GOT3 (cell line): Measurements from ENCODE around the gene GUSB.
"Not testable (repeated sequence)": the region's sequence is repeated elsewhere in the genome, so short reads cannot be mapped to it uniquely, and the experiment has no call there.

Source experiments
- DNase-seq: peaks from one replicate; lab custom pipeline; 2025; ENCODE audit warnings: mixed read lengths; lab: John Stamatoyannopoulos, UW

GUSB gene

DNA sequence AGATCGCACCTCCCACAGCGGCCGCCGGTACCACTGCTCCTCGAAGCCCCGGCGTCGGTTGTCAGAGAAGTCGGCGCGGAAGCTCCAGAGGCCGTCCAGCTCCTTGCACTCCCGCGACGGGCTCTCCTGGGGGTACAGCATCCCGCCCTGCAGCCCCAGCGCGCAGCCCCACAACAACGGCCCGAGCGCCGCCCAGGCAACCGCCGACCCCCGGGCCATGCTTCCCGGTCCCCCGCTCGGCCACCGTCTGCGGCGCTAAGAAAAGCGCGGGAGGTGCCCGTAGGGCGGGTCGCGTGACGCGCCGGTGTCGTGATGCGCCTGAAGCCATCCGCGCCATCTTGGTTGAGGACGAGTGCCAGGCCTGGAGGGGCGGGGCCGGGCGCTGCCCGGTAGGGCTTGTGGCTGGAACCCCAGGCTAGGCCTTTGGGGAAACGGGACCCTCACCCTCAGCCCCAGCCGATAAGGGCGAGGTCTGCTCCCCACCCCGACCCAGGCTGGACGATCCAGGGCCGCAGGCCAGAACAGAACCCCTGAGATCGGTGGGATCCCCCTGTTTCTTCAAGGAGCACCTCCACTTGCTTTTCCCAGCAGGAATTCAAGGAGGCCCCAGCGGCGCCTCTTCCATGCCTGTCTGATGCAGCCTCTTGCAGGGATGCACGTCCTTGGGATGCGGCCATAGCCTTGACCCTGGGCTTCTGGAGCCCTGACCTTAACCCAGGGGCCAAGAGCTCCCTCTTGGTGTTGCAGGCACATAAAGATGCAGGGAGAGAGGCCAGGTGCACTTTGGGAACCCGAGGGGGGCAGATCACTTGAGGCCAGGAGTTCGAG is at the start of gene GUSB:
TSS of gene GUSB (minus strand) at position 249 of the 828 bp plus-strand sequence. CDS start at position 219, 30 bp downstream.
- peak; percentile 63 for DNase-seq

DNA sequence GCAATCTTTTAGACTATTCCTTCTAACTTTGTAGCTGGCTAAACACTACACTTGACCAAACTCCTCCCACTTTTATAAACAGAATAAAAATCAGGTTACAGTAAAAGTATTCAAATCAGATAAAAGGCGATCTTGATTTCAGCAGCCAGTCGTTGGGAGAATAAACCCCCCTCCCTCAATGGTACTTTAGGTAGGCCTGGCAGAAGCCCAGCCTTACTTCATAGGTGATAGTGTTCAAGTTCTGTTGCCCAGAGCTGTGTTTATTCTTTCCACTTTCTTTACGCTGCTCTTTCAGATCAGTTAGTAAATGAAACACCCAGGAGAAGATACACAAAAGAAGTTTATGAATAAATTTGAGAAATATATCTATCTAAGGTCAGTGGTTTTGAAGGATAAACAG is 46.3 kb upstream of the GUSB start:
- not testable (repeated sequence) for DNase-seq

DNA sequence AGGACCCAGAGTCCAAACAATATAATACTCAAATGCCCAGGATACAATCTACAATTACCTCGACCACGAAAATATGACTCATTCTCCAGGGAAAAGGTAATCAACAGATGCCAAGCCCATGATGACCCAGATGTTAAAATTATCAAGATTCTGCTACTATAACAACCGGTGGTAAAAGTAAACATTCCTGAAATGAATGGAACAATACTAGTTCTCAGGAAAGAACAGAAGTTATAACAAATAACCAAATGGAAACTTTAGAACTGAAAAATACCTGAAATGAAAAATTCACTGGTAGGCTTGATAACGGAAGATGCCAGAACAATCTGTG is 34.1 kb upstream of the GUSB start:
- no peak for DNase-seq

DNA sequence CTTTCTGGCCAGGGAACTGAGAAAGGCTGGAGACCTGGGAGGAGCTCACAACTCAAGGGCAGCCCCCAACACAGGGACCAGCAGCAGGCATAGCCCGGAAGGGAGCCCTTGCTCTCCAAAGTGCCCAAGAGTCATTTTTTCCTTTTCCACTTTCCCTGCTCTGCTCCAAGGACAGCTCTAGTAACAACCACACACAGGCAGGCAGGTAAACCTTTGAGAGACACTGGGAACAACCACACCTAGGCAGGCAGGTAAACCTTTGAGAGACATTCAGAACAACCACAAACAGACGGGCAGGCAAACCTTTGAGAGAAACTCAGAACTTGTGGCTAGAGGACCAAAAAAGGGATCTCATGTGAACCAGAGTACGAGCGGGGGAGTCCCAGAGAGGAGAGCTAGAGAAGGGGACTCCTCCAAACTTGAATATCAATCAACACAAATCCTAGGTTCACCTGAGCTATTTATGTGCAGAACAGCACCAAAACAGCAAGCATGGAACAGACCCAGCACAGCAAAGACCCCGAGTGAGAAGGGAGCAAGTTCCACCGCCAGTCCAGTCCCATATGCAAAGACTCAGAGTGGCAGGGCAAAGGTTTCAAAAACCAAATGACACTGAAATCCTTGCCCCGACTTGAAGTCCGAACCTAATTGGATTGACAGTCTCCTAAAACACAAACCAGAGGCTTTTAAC is 33.6 kb upstream of the GUSB start:
- no peak for DNase-seq

DNA sequence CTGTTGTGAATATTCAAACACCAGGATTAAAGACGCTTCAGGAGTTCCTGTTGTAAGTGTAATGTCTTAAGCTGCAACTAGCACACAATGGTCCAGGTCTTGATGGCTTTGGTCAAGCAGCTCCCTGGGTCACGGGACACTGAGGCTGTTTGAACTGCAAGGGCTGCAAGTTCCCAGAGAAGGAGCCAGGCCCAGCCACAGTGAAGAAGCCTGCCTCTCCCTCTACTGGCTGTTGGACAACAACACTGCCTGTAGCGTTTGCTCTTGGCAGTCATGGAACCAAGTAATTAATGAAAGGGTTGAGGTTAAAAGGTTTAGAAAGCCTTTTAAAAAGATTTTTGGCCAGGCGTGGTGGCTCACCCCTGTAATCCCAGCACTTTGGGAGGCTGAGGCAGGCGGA is 31.9 kb upstream of the GUSB start:
- DNase-seq: no peak

DNA sequence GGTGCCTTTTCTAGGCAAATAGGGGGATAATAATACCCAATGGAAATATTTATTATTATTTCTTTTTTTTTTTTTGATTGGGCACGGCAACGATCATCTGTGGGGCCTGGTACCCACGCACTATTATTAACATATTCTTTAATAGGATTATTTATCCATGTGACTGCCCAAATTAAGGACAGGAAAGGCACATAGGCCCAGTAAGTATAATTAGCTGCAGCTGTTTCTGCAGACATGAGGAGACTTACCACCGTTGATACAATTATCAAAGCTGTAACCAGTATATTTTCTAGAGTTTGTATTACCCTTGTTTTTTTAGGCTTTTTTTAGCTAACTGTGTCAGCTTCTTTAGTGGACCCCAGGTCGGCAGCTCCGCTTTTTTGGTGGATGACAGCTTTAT is 25.2 kb upstream of the GUSB start:
- no peak for DNase-seq

DNA sequence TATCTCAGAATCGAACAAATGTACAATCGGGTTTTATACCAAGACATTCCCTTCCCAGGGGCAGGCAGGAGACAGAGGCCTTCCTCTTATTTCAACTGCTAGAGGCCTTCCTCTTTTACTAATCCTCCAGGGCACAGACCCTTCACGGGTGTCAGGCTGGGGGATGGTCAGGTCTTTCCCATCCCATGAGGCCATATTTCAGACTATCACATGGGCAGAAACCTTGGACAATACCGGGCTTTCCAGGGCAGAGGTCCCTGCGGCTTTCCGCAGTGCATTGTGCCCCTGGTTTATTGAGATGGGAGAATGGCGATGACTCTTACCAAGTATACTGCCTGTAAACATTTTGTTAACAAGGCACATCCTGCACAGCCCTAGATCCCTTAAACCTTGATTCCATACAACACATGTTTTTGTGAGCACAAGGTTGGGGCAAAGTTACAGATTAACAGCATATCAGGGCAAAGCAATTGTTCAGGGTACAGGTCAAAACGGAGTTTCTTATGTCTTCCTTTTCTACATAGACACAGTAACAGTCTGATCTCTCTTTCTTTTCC is 23.2 kb upstream of the GUSB start:
- DNase-seq: not testable (repeated sequence)

DNA sequence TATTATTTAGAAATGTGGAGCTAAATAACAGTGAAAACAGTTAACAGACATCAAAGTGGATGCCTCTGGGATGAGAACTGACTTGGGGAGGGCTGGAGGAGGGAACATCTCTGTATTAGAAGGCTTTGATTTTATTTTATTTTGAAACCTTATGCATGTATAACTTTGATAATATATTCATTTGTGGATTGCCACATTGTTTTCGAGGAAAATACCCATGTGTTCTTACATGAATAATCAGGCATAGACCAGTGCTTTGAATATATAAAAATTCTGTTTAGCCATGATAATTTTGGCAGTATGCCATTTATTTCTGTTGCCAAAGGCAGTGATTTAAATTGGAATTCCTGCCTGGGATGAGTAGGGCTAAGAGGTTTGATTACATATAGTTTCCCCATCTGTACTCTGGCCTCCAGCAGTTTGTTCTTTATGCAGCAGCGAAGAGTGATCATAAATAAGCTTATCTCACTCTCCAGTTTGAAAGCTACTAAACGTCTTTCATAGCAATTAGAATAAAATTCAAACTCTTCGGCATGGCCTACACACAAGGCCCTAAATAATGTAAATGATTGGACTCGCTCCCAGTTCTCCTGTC is 18.9 kb upstream of the GUSB start:
- DNase-seq: not testable (repeated sequence)

DNA sequence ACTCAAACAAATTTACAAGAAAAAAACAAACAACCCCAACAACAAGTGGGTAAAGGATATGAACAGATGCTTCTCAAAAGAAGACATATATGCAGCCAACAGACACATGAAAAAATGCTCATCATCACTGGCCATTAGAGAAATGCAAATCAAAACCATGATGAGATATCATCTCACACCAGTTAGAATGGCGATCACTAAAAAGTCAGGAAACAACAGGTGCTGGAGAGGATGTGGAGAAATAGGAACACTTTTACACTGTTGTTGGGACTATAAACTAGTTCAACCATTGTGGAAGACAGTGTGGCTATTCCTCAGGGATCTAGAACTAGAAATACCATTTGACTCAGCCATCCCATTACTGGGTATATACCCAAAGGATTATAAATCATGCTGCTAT is 13.0 kb upstream of the GUSB start:
- DNase-seq: not testable (repeated sequence)

DNA sequence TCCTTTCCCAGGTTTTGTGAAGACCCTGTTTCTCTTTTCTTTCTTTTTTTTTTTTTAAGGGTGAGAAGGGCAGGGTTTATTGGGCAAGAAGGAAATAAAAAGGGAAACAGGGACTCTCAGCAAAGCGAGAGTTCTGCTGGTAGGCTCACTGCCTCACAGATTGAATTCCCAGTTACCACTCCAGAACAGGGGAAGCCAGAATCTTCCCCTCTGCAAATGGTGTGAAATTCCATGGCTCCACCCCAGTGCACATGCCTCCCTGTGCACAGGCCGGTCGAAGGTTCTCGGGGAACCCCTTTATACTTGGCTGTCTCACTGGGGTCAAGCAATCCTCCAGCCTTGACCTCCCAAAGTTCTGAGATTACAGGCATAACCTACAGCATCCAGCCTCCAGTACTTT is 10.5 kb upstream of the GUSB start:
- no peak for DNase-seq

DNA sequence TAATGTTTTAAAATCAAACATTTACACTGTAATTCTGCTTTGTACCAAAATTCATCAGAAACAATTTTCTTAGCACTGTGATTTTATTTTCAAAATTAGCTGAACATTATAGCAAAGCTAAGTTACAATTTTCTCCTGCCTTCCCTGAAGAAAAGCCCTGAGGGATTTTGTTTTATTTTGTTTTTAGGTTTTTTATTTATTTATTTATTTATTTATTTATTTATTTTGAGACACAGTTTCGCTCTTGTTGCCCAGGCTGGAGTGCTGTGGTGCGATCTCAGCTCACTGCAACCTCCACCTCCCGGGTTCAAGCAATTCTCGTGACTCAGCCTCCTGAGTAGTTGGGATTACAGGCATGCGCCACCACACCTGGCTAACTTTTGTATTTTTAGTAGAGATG is 9.8 kb upstream of the GUSB start:
- not testable (repeated sequence) for DNase-seq

DNA sequence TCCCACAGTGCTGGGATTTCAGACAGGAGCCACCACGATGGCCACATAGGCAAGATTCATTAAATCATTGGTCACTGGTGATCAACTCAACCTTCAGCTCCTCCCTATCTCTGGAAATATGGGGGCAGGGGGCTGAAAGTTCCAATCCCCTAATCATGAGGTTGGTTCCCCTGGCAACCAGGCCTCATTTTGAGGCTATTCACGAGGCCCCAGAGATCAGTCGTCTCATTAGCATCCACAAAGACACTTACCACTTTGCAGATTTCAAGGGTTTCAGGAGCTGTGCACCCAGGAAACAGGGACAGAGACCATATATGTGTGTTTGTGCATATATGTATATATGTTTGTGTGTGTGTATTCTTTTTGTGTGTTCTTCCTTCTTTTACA is 7.7 kb upstream of the GUSB start:
- DNase-seq: no peak

DNA sequence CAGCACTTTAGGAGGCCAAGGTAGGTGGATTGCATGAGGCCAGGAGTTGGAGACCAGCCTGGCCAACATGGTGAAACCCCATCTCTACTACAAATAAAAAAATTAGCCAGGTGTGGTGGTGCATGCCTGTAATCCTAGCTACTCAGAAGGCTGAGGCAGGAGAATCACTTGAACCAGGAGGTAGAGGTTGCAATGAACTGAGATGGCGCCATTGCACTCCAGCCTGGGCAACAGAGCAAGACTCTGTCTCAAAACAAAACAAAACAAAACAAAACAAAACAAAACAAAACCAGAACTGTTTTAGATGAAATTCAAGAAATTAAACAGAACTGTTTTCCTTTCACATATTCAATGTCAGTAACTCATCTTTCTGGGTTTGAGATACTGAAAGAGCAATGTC is 6.5 kb upstream of the GUSB start:
- DNase-seq: not testable (repeated sequence)

DNA sequence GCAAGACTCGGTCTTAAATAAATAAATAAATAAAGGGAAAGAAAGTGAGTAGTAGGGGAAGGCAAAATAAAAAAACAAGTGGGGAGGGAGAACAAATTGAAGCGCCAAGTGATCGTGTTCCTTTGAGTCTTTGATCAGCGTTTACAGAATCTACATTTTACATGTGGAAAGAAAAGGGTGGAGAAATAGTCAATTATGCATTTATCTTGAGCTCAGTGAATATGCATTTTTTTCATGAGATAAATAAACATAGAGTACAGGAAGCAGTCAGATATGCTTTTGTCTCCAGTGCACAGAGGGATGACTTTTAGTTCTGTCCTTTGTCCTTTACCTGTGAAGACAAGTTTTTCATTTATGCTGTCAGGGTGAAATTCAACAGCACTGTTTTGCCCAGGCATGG is 6.1 kb upstream of the GUSB start:
- no peak for DNase-seq

DNA sequence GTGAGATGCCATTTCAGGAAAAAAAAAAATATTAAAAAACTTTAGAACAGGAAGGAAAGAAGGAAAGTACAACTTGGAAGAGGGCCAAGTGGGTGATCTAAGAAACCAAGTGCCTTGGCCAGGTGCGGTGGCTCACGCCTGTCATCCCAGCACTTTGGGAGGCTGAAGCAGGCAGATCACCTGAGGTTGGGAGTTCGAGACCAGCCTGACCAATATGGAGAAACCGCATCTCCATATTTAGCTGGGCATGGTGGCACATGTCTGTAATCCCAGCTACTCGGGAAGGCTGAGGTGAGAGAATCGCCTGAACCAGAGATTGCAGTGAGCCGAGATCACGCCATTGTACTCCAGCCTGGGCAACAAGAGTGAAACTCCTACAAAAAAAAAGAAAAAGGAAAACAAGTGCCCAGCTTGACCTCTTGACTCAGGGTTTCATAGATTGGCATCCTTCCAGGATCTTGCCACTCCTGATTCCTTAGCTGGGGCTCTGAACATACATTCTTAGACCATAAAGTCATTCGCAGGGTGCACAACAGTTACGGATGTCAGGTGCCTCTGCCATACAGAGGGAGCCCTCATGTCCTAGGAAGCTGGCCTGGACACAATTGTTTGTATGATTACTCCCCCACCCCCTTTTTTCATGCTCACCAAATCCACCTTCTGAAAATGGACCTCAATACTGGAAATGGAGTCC is 2.1 kb upstream of the GUSB start:
- DNase-seq: no peak

DNA sequence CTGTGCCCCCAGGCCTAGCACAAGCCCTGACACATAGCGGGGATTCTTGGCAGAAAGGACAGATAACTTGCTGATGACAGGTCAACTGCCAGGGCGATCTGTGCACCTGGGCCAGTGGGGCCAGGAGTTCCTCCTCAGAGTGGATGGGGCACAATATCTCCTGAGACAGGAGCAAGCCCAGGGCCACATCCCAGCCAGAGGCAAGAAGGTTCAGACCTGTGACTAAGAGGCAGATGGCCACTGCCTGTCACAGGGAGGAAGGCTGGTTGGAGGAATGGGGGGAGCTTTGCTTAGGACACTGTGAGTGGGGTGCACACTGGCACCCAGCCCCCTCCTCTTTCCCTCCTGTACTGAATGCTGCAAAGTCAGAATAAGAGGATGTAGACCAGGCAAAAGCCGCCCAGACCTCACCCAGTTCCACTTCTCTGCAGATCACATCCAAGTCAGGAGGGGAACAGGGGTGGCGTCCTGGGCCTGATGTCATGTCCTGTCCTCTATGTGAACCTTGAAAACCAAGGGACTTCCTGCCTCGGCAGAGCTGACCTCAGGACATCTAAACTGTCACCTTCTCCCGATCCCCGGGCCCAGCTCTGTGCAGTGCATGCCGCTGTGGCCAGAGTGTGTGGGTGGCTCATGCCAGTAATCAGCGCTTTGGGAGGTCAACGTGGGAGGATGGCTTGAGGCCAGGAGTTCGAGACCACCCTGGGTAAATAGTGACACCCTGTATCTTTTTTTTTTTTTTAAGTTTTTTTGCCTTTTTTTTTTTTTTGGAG is 1.3 kb downstream of the GUSB start:
- no peak for DNase-seq

DNA sequence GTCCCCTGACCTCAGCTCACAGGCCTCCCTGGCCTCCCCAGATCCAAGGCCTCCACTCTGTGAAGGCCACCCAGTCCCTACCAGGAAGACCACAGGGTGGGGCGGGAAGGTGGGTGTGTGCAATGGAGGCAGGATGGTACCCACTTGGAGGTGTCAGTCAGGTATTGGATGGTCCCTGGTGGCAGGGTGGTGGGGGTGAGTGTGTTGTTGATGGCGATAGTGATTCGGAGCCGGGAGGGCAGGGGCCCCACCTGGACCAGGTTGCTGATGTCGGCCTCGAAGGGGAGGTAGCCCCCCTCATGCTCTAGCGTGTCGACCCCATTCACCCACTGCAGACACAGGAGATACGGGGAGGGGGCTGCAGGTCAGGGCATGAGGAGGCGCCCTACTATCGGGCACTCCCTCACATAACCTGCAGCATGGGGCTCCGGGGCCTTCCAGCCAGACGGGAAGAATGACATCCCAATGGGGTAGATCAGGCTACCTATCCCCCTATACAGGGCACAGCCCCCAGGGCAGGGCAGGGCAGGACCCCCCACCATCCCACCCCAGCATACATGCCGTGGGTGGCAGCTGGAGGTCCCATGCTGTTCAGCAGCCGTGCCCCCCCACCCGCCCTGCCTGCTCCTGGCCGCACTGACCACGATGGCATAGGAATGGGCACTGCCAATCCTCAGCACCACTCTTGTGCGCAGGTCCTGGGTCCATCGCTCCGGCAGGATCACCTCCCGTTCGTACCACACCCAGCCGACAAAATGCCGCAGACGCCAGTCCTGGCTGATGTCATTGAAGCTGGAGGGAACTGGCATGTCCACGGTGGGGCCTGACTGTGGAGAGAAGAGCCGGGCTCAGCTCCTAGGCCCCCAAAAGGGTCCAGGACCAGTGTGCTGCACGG is 2.2 kb downstream of the GUSB start:
- DNase-seq: no peak

DNA sequence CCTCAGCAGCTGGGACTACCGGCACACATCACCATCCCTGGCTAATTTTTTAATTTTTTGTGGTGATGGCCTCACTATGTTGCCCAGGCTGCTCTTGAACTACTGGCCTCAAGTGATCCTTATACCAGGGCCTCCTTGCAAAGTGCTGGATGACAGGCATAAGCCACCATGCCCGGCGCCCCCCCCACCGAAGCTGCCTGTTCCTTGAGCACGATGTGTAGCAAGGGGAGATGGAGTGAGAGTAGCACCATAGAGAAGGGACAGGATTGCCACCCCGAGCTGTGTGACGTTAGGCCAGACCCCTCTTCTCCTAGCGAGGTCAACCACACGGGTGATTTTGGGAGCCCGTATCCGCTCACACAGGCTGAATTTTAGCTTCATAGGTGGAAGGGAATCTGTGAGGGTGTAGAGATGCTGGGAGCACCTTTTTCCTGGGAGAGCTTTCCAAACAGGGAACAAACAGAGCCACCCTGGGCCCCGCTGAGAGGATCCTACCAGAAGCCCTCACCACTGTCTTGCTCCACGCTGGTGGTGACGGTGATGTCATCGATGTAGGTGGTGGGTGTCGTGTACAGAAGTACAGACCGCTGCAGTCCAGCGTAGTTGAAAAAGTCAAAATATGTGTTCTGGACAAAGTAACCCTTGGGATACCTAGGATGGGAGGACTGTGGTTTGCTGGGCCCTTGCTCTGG is 3.0 kb downstream of the GUSB start:
- no peak for DNase-seq

DNA sequence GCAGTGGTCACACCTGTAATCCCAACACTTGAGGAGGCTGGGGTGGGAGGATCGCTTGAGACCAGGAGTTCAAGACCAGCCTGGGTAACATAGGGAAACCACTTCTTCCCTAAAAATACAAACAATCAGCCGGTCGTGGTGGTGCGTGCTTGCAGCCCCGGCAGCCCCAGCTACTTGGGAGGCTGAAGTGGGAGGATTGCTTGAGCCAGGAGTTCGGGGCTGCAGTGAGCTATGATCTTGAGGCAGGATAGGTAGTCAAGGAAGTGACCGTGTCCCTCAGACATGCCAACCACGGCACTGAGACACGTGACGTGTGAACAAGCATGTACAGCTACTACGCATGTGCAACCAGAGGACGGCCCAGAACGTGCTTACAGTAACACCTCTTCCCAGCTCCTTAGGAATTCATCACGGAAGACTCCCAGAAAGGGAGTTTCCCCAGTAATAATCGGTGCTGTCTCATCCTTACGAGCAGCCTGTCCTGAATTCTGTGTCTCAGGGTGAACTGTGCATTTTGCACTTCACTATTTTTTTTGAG is 5.3 kb downstream of the GUSB start:
- no peak for DNase-seq
